A673 (cell line): Measurements from ENCODE around the gene LRRC25. TPM values are rescaled to one million over a fixed set of nuclear protein-coding genes. Genes with fewer than 3 reads are reported as not detected.

Experiments used
- BruUV-seq: library from RNA; stranded (reverse); fragments of 400-500 nt; replicated peaks from 2 replicates; lab custom pipeline; 2021; lab: Mats Ljungman, UMichigan
- CTCF ChIA-PET: fragments of 300-600 bp; sonication (Branson Sonifier 250); formaldehyde crosslinking; loops from one replicate; lab custom pipeline; 2022; ENCODE audit warnings: antibody characterized with exemption; lab: Charles Lee
- POLR2A ChIA-PET: fragments of 300-600 bp; sonication (Branson Sonifier 250); formaldehyde crosslinking; loops from one replicate; lab custom pipeline; 2022; ENCODE audit warnings: antibody characterized with exemption; ENCODE audit not compliant: low non-redundant PET; lab: Charles Lee
- DNase-seq: peaks from one replicate; pipeline ENCODE4 v3.0.0-alpha.2; 2015; ENCODE audit warnings: low spot score
- H3K27ac ChIP-seq: fragments of 200-600 bp; sonication (generic); 2 replicates; pipeline ENCODE4 v1.5.1; 2016; ENCODE audit warnings: mixed run types, low read depth, mild to moderate bottlenecking, mixed read lengths, antibody characterized with exemption, low read length; ENCODE audit not compliant: poor library complexity, severe bottlenecking
- H3K27me3 ChIP-seq: fragments of 200-600 bp; sonication (generic); replicated peaks from 2 replicates; pipeline ENCODE4 v1.6.1; 2017; ENCODE audit warnings: mixed run types, low read depth, mild to moderate bottlenecking, mixed read lengths, antibody characterized with exemption, low read length; ENCODE audit not compliant: insufficient read depth, poor library complexity
- H3K36me3 ChIP-seq: fragments of 200-600 bp; sonication (generic); 2 replicates; pipeline ENCODE4 v1.6.1; 2016; ENCODE audit warnings: mixed run types, mild to moderate bottlenecking, mixed read lengths, antibody characterized with exemption, low read length; ENCODE audit not compliant: insufficient read depth, poor library complexity, severe bottlenecking
- H3K4me1 ChIP-seq: fragments of 200-600 bp; sonication (generic); 2 replicates; pipeline ENCODE4 v1.6.1; 2017; ENCODE audit warnings: mixed run types, mild to moderate bottlenecking, mixed read lengths, antibody characterized with exemption, low read length; ENCODE audit not compliant: insufficient read depth, poor library complexity, severe bottlenecking
- H3K4me3 ChIP-seq: fragments of 200-600 bp; sonication (generic); 2 replicates; pipeline ENCODE4 v1.5.1; 2016; ENCODE audit warnings: low read depth, mixed run types, mild to moderate bottlenecking, mixed read lengths, low read length; ENCODE audit not compliant: poor library complexity, severe bottlenecking
- H3K9me3 ChIP-seq: fragments of 200-600 bp; sonication (generic); 2 replicates; pipeline ENCODE4 v1.6.1; 2016; ENCODE audit warnings: mixed run types, low read depth, mild to moderate bottlenecking, mixed read lengths, antibody characterized with exemption, low read length; ENCODE audit not compliant: poor library complexity, severe bottlenecking
- EZH2 ChIP-seq: fragments of 200-600 bp; sonication (generic); IDR thresholded peaks from 2 replicates; pipeline ENCODE4 v1.6.1; 2017; ENCODE audit warnings: borderline replicate concordance, low read depth, mild to moderate bottlenecking, mixed read lengths, antibody characterized with exemption, low read length; ENCODE audit not compliant: poor library complexity, severe bottlenecking
- intact Hi-C: fragments of 100-400 bp; cut with micrococcal nuclease; formaldehyde crosslinking; loops from one replicate; pipeline ENCODE4 v1.10.0; 2022; ENCODE audit not compliant: unreplicated experiment
- total RNA-seq: library from RNA; stranded (reverse); gene quantifications from 2 replicates; pipeline ENCODE4 v1.2.3, GENCODE V29; 2021
- TF ChIP-seq, protein P1 (sequence below): fragments of 300-800, 200-600 bp; sonication (generic); conservative IDR thresholded peaks from 2 replicates; pipeline ENCODE4 v1.5.1; 2017; ENCODE audit warnings: low read depth, mild to moderate bottlenecking, antibody characterized with exemption, low read length, moderate library complexity, mixed read lengths

Gene LRRC25
- total RNA-seq, 1 experiment from 2014 or later: not detected

DNA sequence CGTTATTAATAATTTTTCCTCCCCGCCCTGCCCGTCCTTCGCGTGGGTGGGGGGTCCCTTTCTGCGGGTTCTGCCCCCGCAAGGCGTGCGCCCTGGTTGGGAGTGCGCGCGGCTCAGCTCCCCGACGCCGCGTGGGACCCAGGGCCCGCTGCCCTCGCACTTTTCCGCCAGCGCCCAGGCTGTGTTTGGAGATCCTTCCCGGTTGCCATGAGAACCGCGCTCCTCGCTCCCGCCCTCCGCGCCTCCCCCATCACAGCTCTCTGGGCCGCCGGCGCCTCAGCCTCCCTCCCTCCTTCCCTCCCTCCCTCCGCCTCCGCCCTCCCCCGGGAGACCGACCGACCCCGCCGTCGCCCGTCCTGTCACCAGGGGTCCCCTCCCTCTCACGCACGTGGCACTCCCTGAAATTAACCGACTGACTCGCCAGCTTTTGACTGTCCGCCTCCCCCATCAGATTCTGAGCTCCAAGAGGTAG, 19.4 kb upstream of the LRRC25 start:
- DNase-seq: peak; percentile 97
- Histone ChIP-seq H3K27me3 (no peaks in the 10 kb centered on the region), H3K4me3 (peak overlapping the region; percentile 26), H3K4me1 (peaks cover 63% of the 10 kb centered on the region), H3K36me3 (no peaks in the 10 kb centered on the region), H3K9me3 (no peaks in the 10 kb centered on the region), H3K27ac (peak overlapping the region; percentile 99)
- ChIA-PET CTCF (interaction anchor here (0.6 to 2.3 kb wide), 3 partner anchors 15 to 137 kb away, joined by 3 to 13 read pairs (median 12); no protein-coding TSS in a partner anchor), POLR2A (interaction anchor here (0.5 to 1.8 kb wide), 2 partner anchors 30 to 136 kb away, joined by 7 to 24 read pairs; partner anchors contain the start of gene JUND)
- TF ChIP-seq, protein P1, sequence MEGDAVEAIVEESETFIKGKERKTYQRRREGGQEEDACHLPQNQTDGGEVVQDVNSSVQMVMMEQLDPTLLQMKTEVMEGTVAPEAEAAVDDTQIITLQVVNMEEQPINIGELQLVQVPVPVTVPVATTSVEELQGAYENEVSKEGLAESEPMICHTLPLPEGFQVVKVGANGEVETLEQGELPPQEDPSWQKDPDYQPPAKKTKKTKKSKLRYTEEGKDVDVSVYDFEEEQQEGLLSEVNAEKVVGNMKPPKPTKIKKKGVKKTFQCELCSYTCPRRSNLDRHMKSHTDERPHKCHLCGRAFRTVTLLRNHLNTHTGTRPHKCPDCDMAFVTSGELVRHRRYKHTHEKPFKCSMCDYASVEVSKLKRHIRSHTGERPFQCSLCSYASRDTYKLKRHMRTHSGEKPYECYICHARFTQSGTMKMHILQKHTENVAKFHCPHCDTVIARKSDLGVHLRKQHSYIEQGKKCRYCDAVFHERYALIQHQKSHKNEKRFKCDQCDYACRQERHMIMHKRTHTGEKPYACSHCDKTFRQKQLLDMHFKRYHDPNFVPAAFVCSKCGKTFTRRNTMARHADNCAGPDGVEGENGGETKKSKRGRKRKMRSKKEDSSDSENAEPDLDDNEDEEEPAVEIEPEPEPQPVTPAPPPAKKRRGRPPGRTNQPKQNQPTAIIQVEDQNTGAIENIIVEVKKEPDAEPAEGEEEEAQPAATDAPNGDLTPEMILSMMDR: no peak
- no peak for TF ChIP-seq EZH2
- BruUV-seq: no TSS peak
- intact Hi-C loops: loop anchor here (2.0 to 5.0 kb wide), 2 partner anchors 136 to 215 kb away; partner anchors contain the start of genes JUND and RAB3A

DNA sequence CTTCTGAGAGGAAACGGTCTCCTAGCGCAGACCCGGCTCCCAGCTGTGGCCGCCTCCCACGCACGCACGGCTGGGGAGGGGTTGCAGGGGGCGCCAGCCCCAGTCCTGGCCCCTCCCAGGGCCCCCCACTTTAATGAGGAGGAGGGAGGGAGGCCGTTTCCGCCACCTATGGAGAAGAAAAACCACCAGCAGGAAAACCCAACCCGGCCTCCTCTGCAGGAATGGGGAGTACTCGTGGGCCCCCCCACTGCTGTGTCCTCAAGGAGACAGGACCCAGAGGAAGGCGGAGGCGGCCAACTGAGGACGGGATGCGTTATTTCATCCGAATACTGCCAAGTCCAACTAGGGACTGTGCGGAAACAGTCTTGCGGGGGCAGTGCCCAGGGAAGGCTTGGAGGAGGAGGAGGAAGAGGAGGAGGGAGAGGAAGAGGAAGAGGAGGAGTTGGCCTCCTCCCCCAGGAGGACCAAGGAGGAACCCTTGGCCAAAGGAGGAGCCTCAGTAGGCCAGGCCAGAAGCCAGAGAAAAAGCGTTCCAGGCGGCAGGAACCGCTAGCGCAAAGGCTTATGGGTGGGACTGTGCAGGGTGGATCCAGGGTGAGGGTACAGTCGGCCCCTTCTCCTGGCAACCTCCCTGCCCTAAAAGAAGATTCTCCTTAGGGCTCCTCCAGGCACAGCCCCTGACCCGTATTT, 17.9 kb upstream of the LRRC25 start:
- intact Hi-C loops: loop anchor here (5.0 kb wide), 1 partner anchor 213 kb away; the partner anchor contains the start of gene RAB3A
- no peak for TF ChIP-seq EZH2
- TF ChIP-seq, protein P1: no peak
- H3K36me3 ChIP-seq: no peaks in the 10 kb centered on the region
- DNase-seq: peak; percentile 99
- BruUV-seq: TSS peak; percentile 69
- no peaks in the 10 kb centered on the region for H3K9me3 ChIP-seq
- no peak overlapping the region for H3K4me3 ChIP-seq
- H3K4me1 ChIP-seq: peaks cover 50% of the 10 kb centered on the region
- POLR2A ChIA-PET: interaction anchor here (0.8 to 1.1 kb wide), 2 partner anchors 134 to 136 kb away, joined by 3 to 4 read pairs; partner anchors contain the start of gene JUND
- CTCF ChIA-PET: interaction anchor here (1.1 kb wide), 2 partner anchors 65 to 136 kb away, joined by 4 to 7 read pairs; no protein-coding TSS in a partner anchor
- no peaks in the 10 kb centered on the region for H3K27me3 ChIP-seq
- H3K27ac ChIP-seq: peak overlapping the region; percentile 99

DNA sequence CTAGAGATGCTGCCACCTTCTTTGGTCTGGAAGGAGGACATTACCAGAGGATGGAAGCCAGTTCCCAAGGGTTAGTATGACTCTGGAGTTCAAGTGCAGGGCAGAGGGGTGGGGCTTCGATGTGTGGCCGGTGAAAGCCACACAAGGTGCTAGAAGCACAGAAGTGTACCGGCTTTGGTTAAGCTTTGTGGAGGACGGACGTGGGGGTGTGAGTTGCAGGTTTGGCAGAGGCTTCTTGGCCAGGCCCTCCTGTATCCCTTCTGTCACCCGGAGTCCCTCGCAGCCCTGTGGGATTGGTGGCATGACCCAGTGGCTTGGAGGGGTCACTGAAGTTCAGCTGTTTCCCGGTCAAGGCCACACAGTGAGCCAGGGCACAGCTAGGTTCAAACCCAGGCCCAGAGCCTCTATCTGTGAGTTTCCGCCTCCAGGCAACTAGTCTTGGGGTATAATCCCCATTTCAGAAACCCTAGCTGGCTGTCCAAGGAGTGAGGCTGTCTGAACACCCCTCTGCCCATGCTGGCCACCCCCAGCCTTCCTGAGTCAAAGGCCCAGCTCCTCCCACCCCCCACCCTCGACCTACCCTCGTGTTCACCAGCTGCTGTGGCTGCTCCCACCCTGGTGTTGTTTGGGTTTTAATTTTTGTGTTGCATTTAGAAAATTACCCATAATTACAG, 17.2 kb upstream of the LRRC25 start:
- H3K4me1 ChIP-seq: peaks cover 50% of the 10 kb centered on the region
- H3K36me3 ChIP-seq: no peaks in the 10 kb centered on the region
- TF ChIP-seq EZH2: no peak
- TF ChIP-seq, protein P1: no peak
- DNase-seq: no peak
- H3K4me3 ChIP-seq: no peak overlapping the region
- H3K27me3 ChIP-seq: no peaks in the 10 kb centered on the region
- ChIA-PET CTCF (interaction anchor here (0.5 to 1.1 kb wide), 3 partner anchors 64 to 147 kb away, joined by 3 to 7 read pairs (median 4); no protein-coding TSS in a partner anchor), POLR2A (interaction anchor here (0.6 to 1.1 kb wide), 3 partner anchors 20 to 135 kb away, joined by 3 to 4 read pairs (median 4); partner anchors contain the start of gene JUND)
- BruUV-seq: TSS peak; percentile 62
- H3K27ac ChIP-seq: peak overlapping the region; percentile 99
- intact Hi-C loops: loop anchor here (5.0 kb wide), 1 partner anchor 212 kb away; the partner anchor contains the start of gene RAB3A
- no peaks in the 10 kb centered on the region for H3K9me3 ChIP-seq
